Tibial artery (tissue), 4 donors: Measurements from ENCODE around the gene CCDC93.

Source experiments
- DNase-seq, 2 donors: peaks; one replicate each; pipeline ENCODE4 v3.0.0-alpha.2; 2019
- H3K27ac ChIP-seq, 2 donors: fragments of 200-600 bp; sonication (generic) in 1 of 2; 1 replicate in 1 of 2; 2 replicates in 1 of 2; pipeline ENCODE4 v1.5.1; 2018 to 2019; ENCODE audit warnings: mild to moderate bottlenecking in 1 of 2
- H3K27me3 ChIP-seq, 2 donors: fragments of 200-600 bp; sonication (generic) in 1 of 2; one replicate each; pipeline versions ENCODE4 v1.5.1 to v1.6.0; 2016 to 2019
- H3K36me3 ChIP-seq, 3 donors: fragments of 200-600 bp; sonication (generic) in 2 of 3; one replicate each; pipeline ENCODE4 v1.5.1; 2016 to 2019; ENCODE audit warnings: mild to moderate bottlenecking in 2 of 3
- H3K4me1 ChIP-seq, 4 donors: fragments of 200-600 bp; sonication (generic) in 2 of 4; 1 replicate in 3 of 4; 2 replicates in 1 of 4; pipeline ENCODE4 v1.5.1; 2016 to 2019
- H3K4me3 ChIP-seq, 2 donors: fragments of 200-600 bp; sonication (generic) in 1 of 2; 1 replicate in 1 of 2; 2 replicates in 1 of 2; pipeline ENCODE4 v1.5.1; 2018 to 2019; ENCODE audit warnings: mild to moderate bottlenecking in 2 of 2
- H3K9me3 ChIP-seq, 3 donors: fragments of 200-600 bp; sonication (generic) in 1 of 3; one replicate each; pipeline ENCODE4 v1.5.1; 2016 to 2019
- CTCF ChIP-seq, 2 experiments: fragments of 200-600 bp in 1 of 2; fragments of 450-650 bp in 1 of 2; IDR thresholded peaks; one replicate each; pipeline ENCODE4 v1.5.1; 2017 to 2019; ENCODE audit warnings: antibody characterized with exemption in 2 of 2, mild to moderate bottlenecking in 1 of 2, moderate library complexity in 1 of 2
- intact Hi-C: fragments of 100-400 bp; cut with DNase I; formaldehyde crosslinking; loops from one replicate; pipeline ENCODE4 v1.15.0; 2023; ENCODE audit warnings: low total_unique reads

Gene CCDC93

GRCh38 chr2:117941693-117942092 lies 72.2 kb downstream of the CCDC93 start:
- no peak for TF ChIP-seq CTCF (IDR thresholded peaks at IDR 0.05)
- intact Hi-C loops, result no loop called here
- Histone ChIP-seq H3K4me1 (no peaks in the 10 kb centered on the region), H3K36me3 (peaks cover 85 to 100% (median 98%) of the 10 kb centered on the region in 3 donors), H3K4me3 (no peak overlapping the region), H3K27ac (no peak overlapping the region), H3K9me3 (no peaks in the 10 kb centered on the region), H3K27me3 (no peaks in the 10 kb centered on the region)
- no peak for DNase-seq

- TF ChIP-seq CTCF (IDR thresholded peaks at IDR 0.05), result no peak
- DNase-seq, result no peak
- Histone ChIP-seq H3K36me3 (peaks cover 85 to 100% (median 98%) of the 10 kb centered on the region in 3 donors), H3K27me3 (no peaks in the 10 kb centered on the region), H3K4me3 (no peak overlapping the region), H3K9me3 (no peaks in the 10 kb centered on the region), H3K27ac (no peak overlapping the region), H3K4me1 (no peaks in the 10 kb centered on the region)
- intact Hi-C loops, result no loop called here
Observed at GRCh38 chr2:117940436-117940835, 73.4 kb downstream of the CCDC93 start.

GRCh38 chr2:117938611-117939010 lies 75.3 kb downstream of the CCDC93 start:
- DNase-seq, result no peak
- no peak overlapping the region for H3K4me3 ChIP-seq
- intact Hi-C loops, result no loop called here
- no peaks in the 10 kb centered on the region for H3K9me3 ChIP-seq
- peaks cover 85 to 100% (median 98%) of the 10 kb centered on the region in 3 donors for H3K36me3 ChIP-seq
- H3K27me3 ChIP-seq, result no peaks in the 10 kb centered on the region
- H3K4me1 ChIP-seq, result no peaks in the 10 kb centered on the region
- TF ChIP-seq CTCF (IDR thresholded peaks at IDR 0.05), result no peak
- H3K27ac ChIP-seq, result no peak overlapping the region

GRCh38 chr2:117936871-117937428 lies 76.9 kb downstream of the CCDC93 start:
- Histone ChIP-seq H3K4me3 (no peak overlapping the region), H3K9me3 (no peaks in the 10 kb centered on the region), H3K4me1 (no peaks in the 10 kb centered on the region), H3K36me3 (peaks cover 79 to 100% (median 98%) of the 10 kb centered on the region in 3 donors), H3K27ac (no peak overlapping the region), H3K27me3 (no peaks in the 10 kb centered on the region)
- no peak for TF ChIP-seq CTCF (IDR thresholded peaks at IDR 0.05)
- intact Hi-C loops, result no loop called here
- DNase-seq, result no peak

- Histone ChIP-seq H3K4me3 (no peak overlapping the region), H3K27ac (no peak overlapping the region), H3K36me3 (peaks cover 79 to 100% (median 98%) of the 10 kb centered on the region in 3 donors), H3K9me3 (no peaks in the 10 kb centered on the region), H3K4me1 (no peaks in the 10 kb centered on the region), H3K27me3 (no peaks in the 10 kb centered on the region)
- intact Hi-C loops, result no loop called here
- TF ChIP-seq CTCF (IDR thresholded peaks at IDR 0.05), result no peak
- DNase-seq, result no peak
Observed at GRCh38 chr2:117935954-117936353, 77.9 kb downstream of the CCDC93 start.

GRCh38 chr2:117935456-117935855 lies 78.4 kb downstream of the CCDC93 start:
- Histone ChIP-seq H3K4me3 (no peak overlapping the region), H3K9me3 (no peaks in the 10 kb centered on the region), H3K4me1 (no peaks in the 10 kb centered on the region), H3K36me3 (peaks cover 79 to 100% (median 98%) of the 10 kb centered on the region in 3 donors), H3K27me3 (no peaks in the 10 kb centered on the region), H3K27ac (no peak overlapping the region)
- DNase-seq, result no peak
- intact Hi-C loops, result no loop called here
- no peak for TF ChIP-seq CTCF (IDR thresholded peaks at IDR 0.05)
